HL-60 (cell line): ENCODE measurements around the gene PCBP4.

Source experiments
- DNase-seq, 2 experiments: peaks; one replicate each; pipeline ENCODE4 v3.0.0-alpha.2; 2010 to 2020; ENCODE audit warnings: low read depth in 1 of 2, low spot score in 1 of 2
- H3K27ac ChIP-seq: fragments of 250-450 bp; sonication (Bioruptor Pico); replicated peaks from 2 replicates; pipeline ENCODE4 v1.5.1; 2020; ENCODE audit warnings: mild to moderate bottlenecking, moderate library complexity
- H3K27me3 ChIP-seq: fragments of 250-450 bp; sonication (Bioruptor Pico); 2 replicates; pipeline ENCODE4 v1.5.1; 2021; ENCODE audit warnings: mild to moderate bottlenecking, moderate library complexity; ENCODE audit not compliant: insufficient read depth, poor library complexity, severe bottlenecking
- H3K4me3 ChIP-seq: replicated peaks from 2 replicates; pipeline ENCODE4 v1.5.1; 2011; ENCODE audit warnings: mild to moderate bottlenecking, control low read depth, low read length; ENCODE audit not compliant: insufficient read depth
- GABPA ChIP-seq: IDR thresholded peaks from 2 replicates; pipeline ENCODE4 v1.6.1; 2012; ENCODE audit warnings: low read depth
- POLR2AphosphoS5 ChIP-seq: IDR thresholded peaks from 2 replicates; pipeline ENCODE4 v1.6.1; 2012; ENCODE audit warnings: low read depth
- REST ChIP-seq: IDR thresholded peaks from 2 replicates; pipeline ENCODE4 v1.6.1; 2012; ENCODE audit warnings: low read depth; ENCODE audit not compliant: insufficient replicate concordance
- SPI1 ChIP-seq: IDR thresholded peaks from 2 replicates; pipeline ENCODE4 v1.6.1; 2012; ENCODE audit warnings: low read depth, mild to moderate bottlenecking, borderline replicate concordance
- TF ChIP-seq, protein P1 (sequence below): IDR thresholded peaks from one replicate; pipeline ENCODE4 v1.5.1; 2011; ENCODE audit warnings: low read length, control low read depth, inconsistent platforms; ENCODE audit not compliant: insufficient read depth

Gene PCBP4

GRCh38 chr3:51987568-51987967, 20.3 kb upstream of the PCBP4 start:
- TF ChIP-seq POLR2AphosphoS5, result no peak
- no peak for TF ChIP-seq REST
- TF ChIP-seq SPI1, result no peak
- TF ChIP-seq, protein P1, sequence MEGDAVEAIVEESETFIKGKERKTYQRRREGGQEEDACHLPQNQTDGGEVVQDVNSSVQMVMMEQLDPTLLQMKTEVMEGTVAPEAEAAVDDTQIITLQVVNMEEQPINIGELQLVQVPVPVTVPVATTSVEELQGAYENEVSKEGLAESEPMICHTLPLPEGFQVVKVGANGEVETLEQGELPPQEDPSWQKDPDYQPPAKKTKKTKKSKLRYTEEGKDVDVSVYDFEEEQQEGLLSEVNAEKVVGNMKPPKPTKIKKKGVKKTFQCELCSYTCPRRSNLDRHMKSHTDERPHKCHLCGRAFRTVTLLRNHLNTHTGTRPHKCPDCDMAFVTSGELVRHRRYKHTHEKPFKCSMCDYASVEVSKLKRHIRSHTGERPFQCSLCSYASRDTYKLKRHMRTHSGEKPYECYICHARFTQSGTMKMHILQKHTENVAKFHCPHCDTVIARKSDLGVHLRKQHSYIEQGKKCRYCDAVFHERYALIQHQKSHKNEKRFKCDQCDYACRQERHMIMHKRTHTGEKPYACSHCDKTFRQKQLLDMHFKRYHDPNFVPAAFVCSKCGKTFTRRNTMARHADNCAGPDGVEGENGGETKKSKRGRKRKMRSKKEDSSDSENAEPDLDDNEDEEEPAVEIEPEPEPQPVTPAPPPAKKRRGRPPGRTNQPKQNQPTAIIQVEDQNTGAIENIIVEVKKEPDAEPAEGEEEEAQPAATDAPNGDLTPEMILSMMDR, result no peak
- TF ChIP-seq GABPA, result no peak
- H3K27me3 ChIP-seq, result no peaks in the 10 kb centered on the region
- no peak overlapping the region for H3K27ac ChIP-seq

GRCh38 chr3:51986010-51986947, 19.0 kb upstream of the PCBP4 start:
- TF ChIP-seq SPI1 (no peak), POLR2AphosphoS5 (no peak), REST (no peak), GABPA (no peak)
- TF ChIP-seq, protein P1, result no peak
- Histone ChIP-seq H3K27ac (no peak overlapping the region), H3K27me3 (no peaks in the 10 kb centered on the region), H3K4me3 (no peak overlapping the region)
- no peak for DNase-seq

More at GRCh38 chr3:51987568-51987967, 20.3 kb upstream of the PCBP4 start:
- no peak for DNase-seq
- no peak overlapping the region for H3K4me3 ChIP-seq

- TF ChIP-seq POLR2AphosphoS5 (no peak), GABPA (no peak), REST (no peak), SPI1 (no peak)
- TF ChIP-seq, protein P1, result no peak
- H3K4me3 ChIP-seq, result no peak overlapping the region
- H3K27ac ChIP-seq, result no peak overlapping the region
- no peaks in the 10 kb centered on the region for H3K27me3 ChIP-seq
- DNase-seq, result no peak
Measured at GRCh38 chr3:51985063-51985462, 17.8 kb upstream of the PCBP4 start.
